Naive thymus-derived CD4-positive, alpha-beta T cell (primary cell): ENCODE data around the gene DLGAP5. TPM values are rescaled to one million over a fixed set of nuclear protein-coding genes. Genes with fewer than 3 reads are reported as not detected.

Source experiments
- ATAC-seq: fragments of 150-1000 bp; cut with Tn5 transposase; 2 replicates; pipeline ENCODE4 v1.10.0; 2021; ENCODE audit warnings: mild to moderate bottlenecking, moderate library complexity
- CTCF ChIA-PET: fragments of 350-600 bp; sonication (Branson Sonifier 250); formaldehyde crosslinking; loops from one replicate; lab custom pipeline; 2021; ENCODE audit warnings: antibody characterized with exemption; lab: Charles Lee
- POLR2A ChIA-PET: fragments of 350-600 bp; sonication (Branson Sonifier 250); formaldehyde crosslinking; loops from one replicate; lab custom pipeline; 2021; ENCODE audit warnings: antibody characterized with exemption, inconsistent platforms; lab: Charles Lee
- DNase-seq, 9 donors: peaks; one replicate each; pipeline versions ENCODE4 v3.0.0 to v3.0.0-alpha.2; 2020 to 2022; ENCODE audit warnings: mixed read lengths in 1 of 9
- H3K27ac ChIP-seq: one replicate; pipeline ENCODE4 v1.7.0; 2013; ENCODE audit warnings: mild to moderate bottlenecking, low read depth, low read length, moderate library complexity
- H3K27me3 ChIP-seq, 2 donors: one replicate each; pipeline ENCODE4 v1.7.0; 2013; ENCODE audit warnings: low read length in 2 of 2, mild to moderate bottlenecking in 2 of 2, moderate library complexity in 2 of 2; ENCODE audit not compliant: control insufficient read depth in 2 of 2, insufficient read depth in 2 of 2
- H3K36me3 ChIP-seq, 3 experiments: 1 replicate in 2 of 3; 2 replicates in 1 of 3; pipeline ENCODE4 v1.7.0; 2013; ENCODE audit warnings: low read length in 3 of 3, mild to moderate bottlenecking in 3 of 3, moderate library complexity in 1 of 3; ENCODE audit not compliant: insufficient read depth in 3 of 3, control insufficient read depth in 2 of 3
- H3K4me1 ChIP-seq, 2 donors: one replicate each; pipeline ENCODE4 v1.7.0; 2013; ENCODE audit warnings: low read length in 2 of 2, mild to moderate bottlenecking in 2 of 2, moderate library complexity in 1 of 2; ENCODE audit not compliant: control insufficient read depth in 2 of 2, insufficient read depth in 2 of 2
- H3K4me3 ChIP-seq: 2 replicates; pipeline ENCODE4 v1.7.0; 2013; ENCODE audit warnings: mild to moderate bottlenecking, low read length
- H3K9me3 ChIP-seq, 3 experiments: 1 replicate in 2 of 3; 2 replicates in 1 of 3; pipeline ENCODE4 v1.7.0; 2013; ENCODE audit warnings: low read length in 3 of 3; ENCODE audit not compliant: control insufficient read depth in 2 of 3
- H3K27ac Mint-ChIP-seq, 9 donors: one replicate each; pipeline ENCODE4 v1.8.0; 2020 to 2022; ENCODE audit warnings: mixed read lengths in 9 of 9, mild to moderate bottlenecking in 8 of 9, moderate library complexity in 5 of 9, inconsistent platforms in 2 of 9
- H3K27me3 Mint-ChIP-seq, 5 donors: one replicate each; pipeline ENCODE4 v1.8.0; 2021 to 2022; ENCODE audit warnings: mixed read lengths in 5 of 5, mild to moderate bottlenecking in 1 of 5
- H3K36me3 Mint-ChIP-seq, 5 donors: one replicate each; pipeline ENCODE4 v1.8.0; 2020 to 2022; ENCODE audit warnings: mixed read lengths in 5 of 5, mild to moderate bottlenecking in 3 of 5, inconsistent platforms in 1 of 5
- H3K4me1 Mint-ChIP-seq, 7 donors: one replicate each; pipeline ENCODE4 v1.8.0; 2020 to 2022; ENCODE audit warnings: mixed read lengths in 7 of 7, mild to moderate bottlenecking in 3 of 7, inconsistent platforms in 1 of 7
- H3K4me3 Mint-ChIP-seq, 10 donors: one replicate each; pipeline ENCODE4 v1.8.0; 2020 to 2022; ENCODE audit warnings: mild to moderate bottlenecking in 10 of 10, mixed read lengths in 10 of 10, moderate library complexity in 6 of 10, inconsistent platforms in 2 of 10
- H3K9me3 Mint-ChIP-seq, 11 donors: one replicate each; pipeline ENCODE4 v1.8.0; 2020 to 2022; ENCODE audit warnings: mixed read lengths in 11 of 11, mild to moderate bottlenecking in 4 of 11, inconsistent platforms in 1 of 11, moderate library complexity in 1 of 11
- intact Hi-C, 2 donors: fragments of 100-400 bp; cut with micrococcal nuclease; formaldehyde crosslinking; loops; one replicate each; pipeline ENCODE4 v1.15.1; 2023
- polyA plus RNA-seq, 2 donors: library from polyadenylated mRNA; unstranded; fragments of 300-500 nt; fragmentation: Illumina TruSeq; gene quantifications; one replicate each; pipeline ENCODE4 v1.2.3, GENCODE V29; 2021
- total RNA-seq, 6 experiments: library from RNA in 5 of 6; stranded (reverse) in 5 of 6; gene quantifications; 1 replicate in 5 of 6; 2 replicates in 1 of 6; pipeline ENCODE4 v1.2.3 and lab custom pipeline; 2021 to 2026

The DLGAP5 gene
- total and polyA plus RNA-seq, 7 experiments from 2014 or later = 0.49 to 46.7 TPM; not detected in 5

DNA sequence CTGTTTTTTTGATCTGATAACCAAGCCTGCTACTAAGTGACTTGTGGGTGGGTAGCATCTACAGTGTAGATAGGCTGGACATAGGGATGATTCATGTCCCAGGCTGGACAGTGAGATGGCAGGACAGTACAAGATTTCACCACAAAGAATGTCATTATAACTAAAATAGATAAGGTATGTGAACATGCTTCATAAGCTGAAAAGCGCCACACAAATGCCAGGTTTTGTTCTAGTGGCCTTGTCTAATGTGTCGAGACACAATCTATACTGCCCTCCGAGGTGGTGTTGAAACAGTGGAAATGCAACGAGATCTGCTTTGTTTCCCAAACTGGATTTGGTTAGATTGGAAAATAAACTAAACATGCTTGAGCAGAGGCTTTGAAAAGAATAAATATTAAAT, 58.0 kb downstream of the DLGAP5 start:
- H3K27me3 ChIP-seq = no peaks in the 10 kb centered on the region
- H3K27ac ChIP-seq = no peak overlapping the region
- Mint-ChIP-seq H3K36me3 (peaks cover 0 to 18% (median 0%) of the 10 kb centered on the region in 5 donors), H3K27ac (no peak overlapping the region), H3K4me3 (no peak overlapping the region), H3K4me1 (peaks cover 0 to 27% (median 0%) of the 10 kb centered on the region in 7 donors), H3K9me3 (no peaks in the 10 kb centered on the region), H3K27me3 (peaks cover 7 to 45% (median 21%) of the 10 kb centered on the region in 5 donors)
- no peak overlapping the region for H3K4me3 ChIP-seq
- H3K4me1 ChIP-seq = peaks cover 0 to 5% of the 10 kb centered on the region in 2 donors
- intact Hi-C loops = no loop called here
- DNase-seq (no peak), ATAC-seq (no peak)
- CTCF ChIA-PET = no interaction called here
- H3K9me3 ChIP-seq = no peaks in the 10 kb centered on the region
- no peaks in the 10 kb centered on the region for H3K36me3 ChIP-seq
- POLR2A ChIA-PET = no interaction called here

DNA sequence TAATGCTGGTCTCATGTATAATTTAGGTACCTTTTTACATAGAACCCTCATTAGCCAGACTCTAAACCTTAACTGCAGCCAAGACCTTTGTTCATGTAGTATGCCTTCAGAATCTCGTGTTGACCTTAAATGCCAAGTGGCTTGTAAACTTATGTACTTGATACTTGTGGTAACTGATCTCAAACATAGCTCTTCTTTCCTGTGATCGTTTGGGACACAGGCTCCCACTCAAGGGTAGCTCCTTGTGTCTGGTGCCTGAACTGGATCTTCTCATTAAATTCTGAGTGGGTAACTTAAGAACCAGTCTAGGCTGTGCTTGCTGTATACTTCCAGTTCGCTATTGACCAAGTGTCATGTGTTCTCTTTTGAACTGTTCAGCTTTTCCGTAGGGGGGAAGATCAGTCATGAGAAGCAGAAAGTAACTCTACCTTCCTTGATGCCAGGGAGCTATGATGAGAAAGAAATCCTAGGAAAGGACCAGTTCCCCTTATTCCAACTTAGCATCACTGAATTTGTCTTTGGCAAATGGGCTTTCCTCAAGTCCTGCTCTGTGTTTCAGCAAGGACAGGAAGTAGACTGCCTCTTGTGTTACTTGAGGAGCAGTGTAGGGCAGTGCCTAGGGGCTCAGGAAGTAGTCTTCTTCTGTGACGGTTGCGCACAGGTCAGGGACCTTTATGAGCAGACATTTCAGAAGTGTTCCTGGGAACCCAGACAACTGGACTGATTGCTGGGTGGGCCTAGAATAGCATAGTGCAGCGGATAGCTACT, 59.8 kb downstream of the DLGAP5 start:
- H3K9me3 ChIP-seq = no peaks in the 10 kb centered on the region
- H3K27me3 Mint-ChIP-seq = peaks cover 17 to 56% (median 35%) of the 10 kb centered on the region in 5 donors
- DNase-seq (no peak), ATAC-seq (peak; percentile 33)
- H3K36me3 ChIP-seq = no peaks in the 10 kb centered on the region
- no peaks in the 10 kb centered on the region for H3K27me3 ChIP-seq
- intact Hi-C loops = loop anchor here in 1 of 2 donors (1.0 kb wide), 1 partner anchor 36 kb away; no protein-coding TSS in a partner anchor
- H3K9me3 Mint-ChIP-seq = no peaks in the 10 kb centered on the region
- no peak overlapping the region for H3K27ac ChIP-seq
- H3K4me3 ChIP-seq = no peak overlapping the region
- H3K4me3 Mint-ChIP-seq = peak overlapping the region in 3 of 10 donors; percentile 29 to 61 (median 45)
- peaks cover 0 to 30% (median 0%) of the 10 kb centered on the region in 7 donors for H3K4me1 Mint-ChIP-seq
- H3K27ac Mint-ChIP-seq = no peak overlapping the region
- H3K36me3 Mint-ChIP-seq = peaks cover 0 to 18% (median 0%) of the 10 kb centered on the region in 5 donors
- peaks cover 0 to 5% of the 10 kb centered on the region in 2 donors for H3K4me1 ChIP-seq
- CTCF ChIA-PET = no interaction called here
- POLR2A ChIA-PET = no interaction called here

DNA sequence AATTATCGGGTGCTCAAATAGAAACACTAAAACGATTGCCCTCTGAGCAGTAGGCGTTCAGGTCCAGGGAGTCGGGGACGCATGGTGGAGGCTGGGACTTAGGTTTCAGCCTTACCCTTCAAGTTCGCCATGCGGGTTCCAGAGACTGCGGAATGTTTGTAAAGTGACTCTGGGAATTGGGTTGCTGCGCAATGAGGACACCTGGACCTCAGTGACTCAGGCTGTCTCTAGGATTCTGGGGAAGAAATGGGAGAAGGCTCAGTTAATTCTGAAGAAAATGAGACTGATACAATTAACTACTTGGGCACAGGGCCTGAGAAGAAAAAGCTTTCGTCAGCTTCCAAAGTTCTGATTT, 61.2 kb downstream of the DLGAP5 start:
- Histone ChIP-seq H3K4me3 (peak overlapping the region; percentile 19), H3K36me3 (no peaks in the 10 kb centered on the region), H3K27ac (no peak overlapping the region), H3K4me1 (peaks cover 0 to 10% of the 10 kb centered on the region in 2 donors), H3K9me3 (no peaks in the 10 kb centered on the region), H3K27me3 (no peaks in the 10 kb centered on the region)
- no peak for ATAC-seq
- ChIA-PET POLR2A (no interaction called here), CTCF (no interaction called here)
- H3K36me3 Mint-ChIP-seq = peaks cover 0 to 18% (median 0%) of the 10 kb centered on the region in 5 donors
- H3K4me3 Mint-ChIP-seq = peak overlapping the region; percentile 4 to 85 (median 64)
- H3K27me3 Mint-ChIP-seq = peaks cover 17 to 60% (median 41%) of the 10 kb centered on the region in 5 donors
- peaks cover 0 to 41% (median 5%) of the 10 kb centered on the region in 7 donors for H3K4me1 Mint-ChIP-seq
- no peak for DNase-seq
- no peaks in the 10 kb centered on the region for H3K9me3 Mint-ChIP-seq
- intact Hi-C loops = no loop called here
- peak overlapping the region in 1 of 9 donors; percentile 60 for H3K27ac Mint-ChIP-seq

DNA sequence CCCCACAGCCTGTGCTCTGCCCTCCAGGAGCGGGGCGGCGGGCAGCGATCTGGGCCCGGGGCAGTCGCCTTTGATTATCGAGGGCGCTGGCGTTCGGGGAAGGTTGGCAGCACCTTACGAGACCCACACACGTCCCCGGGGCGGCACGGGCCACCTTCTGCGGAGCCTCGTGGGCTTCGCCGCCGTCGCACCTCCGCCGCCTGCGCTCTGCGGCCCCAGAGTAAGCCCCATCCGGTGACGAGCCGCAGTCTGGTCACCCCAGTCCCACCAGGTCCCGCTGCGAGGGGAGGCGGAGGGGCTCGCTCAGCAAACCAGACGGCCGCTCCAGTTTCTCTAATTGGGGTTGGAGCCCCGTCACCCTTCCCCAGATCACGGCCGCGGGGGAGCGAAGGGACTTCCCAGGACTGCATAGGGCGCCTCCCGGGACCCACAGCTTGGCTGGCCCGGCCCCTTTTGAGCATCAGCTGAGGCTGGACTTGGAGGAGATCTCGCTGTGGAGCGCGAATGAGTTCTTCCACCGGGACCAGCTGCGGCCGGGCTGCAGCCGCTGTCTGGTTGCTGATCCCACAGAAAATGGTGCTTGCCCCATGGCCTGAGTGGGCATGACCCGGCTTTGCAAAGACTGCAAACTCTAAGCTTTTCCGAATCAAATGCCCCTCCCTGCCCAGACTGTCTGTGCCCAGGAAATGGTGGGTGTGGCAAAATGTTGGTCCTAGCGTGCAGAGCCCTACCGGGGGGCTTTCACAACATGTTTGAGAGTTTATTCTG, 61.8 kb downstream of the DLGAP5 start:
- DNase-seq (peak in 8 of 9 donors; percentile 5 to 59 (median 16)), ATAC-seq (peak; percentile 64)
- peaks cover 0 to 45% (median 8%) of the 10 kb centered on the region in 7 donors for H3K4me1 Mint-ChIP-seq
- peaks cover 17 to 60% (median 41%) of the 10 kb centered on the region in 5 donors for H3K27me3 Mint-ChIP-seq
- ChIA-PET CTCF (no interaction called here), POLR2A (interaction anchor here (0.6 kb wide), 1 partner anchor 81 kb away, joined by 3 read pairs; no protein-coding TSS in a partner anchor)
- intact Hi-C loops = loop anchor here in 1 of 2 donors (1.0 to 2.0 kb wide), 3 partner anchors 26 to 79 kb away; partner anchors contain the start of gene MAPK1IP1L
- peak overlapping the region in 1 of 9 donors; percentile 60 for H3K27ac Mint-ChIP-seq
- H3K4me3 Mint-ChIP-seq = peak overlapping the region; percentile 4 to 85 (median 64)
- Histone ChIP-seq H3K27ac (no peak overlapping the region), H3K27me3 (no peaks in the 10 kb centered on the region), H3K4me3 (peak overlapping the region; percentile 19), H3K4me1 (peaks cover 0 to 13% of the 10 kb centered on the region in 2 donors), H3K9me3 (no peaks in the 10 kb centered on the region), H3K36me3 (no peaks in the 10 kb centered on the region)
- no peaks in the 10 kb centered on the region for H3K9me3 Mint-ChIP-seq
- peaks cover 0 to 16% (median 0%) of the 10 kb centered on the region in 5 donors for H3K36me3 Mint-ChIP-seq

DNA sequence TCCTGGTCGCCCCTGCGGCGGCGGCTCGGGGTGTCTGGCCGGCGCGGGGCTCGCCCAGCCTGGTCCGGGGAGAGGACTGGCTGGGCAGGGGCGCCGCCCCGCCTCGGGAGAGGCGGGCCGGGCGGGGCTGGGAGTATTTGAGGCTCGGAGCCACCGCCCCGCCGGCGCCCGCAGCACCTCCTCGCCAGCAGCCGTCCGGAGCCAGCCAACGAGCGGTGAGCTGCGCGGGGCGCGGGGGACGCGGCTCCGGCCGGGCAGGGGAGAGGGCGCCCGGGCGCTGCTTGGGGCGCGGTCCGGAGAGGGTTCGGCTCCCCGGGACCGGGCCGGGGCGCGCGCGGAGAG, 62.3 kb downstream of the DLGAP5 start, which contains the start of gene LGALS3:
Gene LGALS3 (plus strand): TSS at position 167 of the 342 bp plus-strand sequence. CDS start 8,122 bp downstream, outside the sequence.
- Mint-ChIP-seq H3K4me3 (peak within 1 kb of the TSS; percentile 54 to 85 (median 75)), H3K27ac (peak within 1 kb of the TSS in 1 of 9 donors; percentile 61), H3K27me3 (peaks cover 17 to 54% (median 41%) of the 10 kb centered on the region in 5 donors), H3K9me3 (no peaks in the 10 kb centered on the region), H3K36me3 (peaks cover 0 to 16% (median 0%) of the 10 kb centered on the region in 5 donors), H3K4me1 (peaks cover 0 to 45% (median 8%) of the 10 kb centered on the region in 7 donors)
- Histone ChIP-seq H3K4me3 (peak within 1 kb of the TSS; percentile 19), H3K4me1 (peaks cover 0 to 13% of the 10 kb centered on the region in 2 donors), H3K9me3 (no peaks in the 10 kb centered on the region), H3K27me3 (no peaks in the 10 kb centered on the region), H3K36me3 (no peaks in the 10 kb centered on the region), H3K27ac (no peak within 1 kb of the TSS)
- peak in 3 of 9 donors; percentile 2 to 60 (median 32) for DNase-seq
- ATAC-seq = peak; percentile 71
- ChIA-PET POLR2A (interaction anchor here (0.6 kb wide), 1 partner anchor 81 kb away, joined by 3 read pairs; no protein-coding TSS in a partner anchor), CTCF (no interaction called here)
- intact Hi-C loops = loop anchor here in 1 of 2 donors (1.0 to 2.0 kb wide), 3 partner anchors 26 to 78 kb away; partner anchors contain the start of gene MAPK1IP1L

DNA sequence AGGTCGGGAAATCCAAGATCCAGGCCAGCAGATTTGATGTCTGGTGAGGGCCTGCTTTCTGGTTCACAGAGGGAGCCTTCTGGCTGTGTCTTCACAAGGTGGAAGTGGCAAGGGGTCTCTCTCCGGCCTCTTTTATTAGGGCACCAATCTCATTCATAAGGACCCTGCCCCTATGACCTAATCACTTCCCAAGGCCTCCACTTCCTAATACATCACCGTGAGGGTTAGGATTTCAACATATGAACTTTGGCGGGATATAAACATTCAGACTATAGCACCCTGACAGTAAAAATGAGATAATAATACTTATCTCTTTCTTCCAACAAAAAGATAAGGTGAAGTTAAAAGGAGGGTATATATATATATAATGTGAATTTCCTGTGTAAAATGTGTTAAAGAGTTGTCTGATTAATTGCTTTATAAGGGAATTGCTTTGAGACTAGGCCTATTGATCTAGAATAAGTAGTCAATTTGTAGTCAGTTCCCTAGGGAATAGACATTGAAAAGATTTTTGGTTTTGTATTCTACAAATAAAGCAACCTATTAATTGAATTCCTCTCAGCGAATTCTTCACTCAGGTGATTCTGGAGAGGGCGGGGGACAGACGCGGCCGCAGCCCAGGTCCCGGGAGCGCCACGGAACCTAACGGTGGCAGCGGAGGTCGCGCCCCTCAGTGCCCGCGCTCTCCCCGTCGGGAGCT, 62.8 kb downstream of the DLGAP5 start:
- Histone ChIP-seq H3K9me3 (no peaks in the 10 kb centered on the region), H3K4me1 (peaks cover 0 to 13% of the 10 kb centered on the region in 2 donors), H3K27ac (no peak overlapping the region), H3K36me3 (no peaks in the 10 kb centered on the region), H3K4me3 (peak overlapping the region; percentile 19), H3K27me3 (no peaks in the 10 kb centered on the region)
- ChIA-PET CTCF (no interaction called here), POLR2A (no interaction called here)
- intact Hi-C loops = loop anchor here in 1 of 2 donors (1.0 to 2.0 kb wide), 3 partner anchors 25 to 78 kb away; partner anchors contain the start of gene MAPK1IP1L
- Mint-ChIP-seq H3K4me3 (peak overlapping the region; percentile 52 to 85 (median 75)), H3K27ac (peak overlapping the region in 1 of 9 donors; percentile 61), H3K9me3 (no peaks in the 10 kb centered on the region), H3K36me3 (peaks cover 0 to 15% (median 0%) of the 10 kb centered on the region in 5 donors), H3K4me1 (peaks cover 0 to 45% (median 8%) of the 10 kb centered on the region in 7 donors), H3K27me3 (peaks cover 17 to 49% (median 43%) of the 10 kb centered on the region in 5 donors)
- DNase-seq (no peak), ATAC-seq (no peak)
